DMS114 treated with DMSO at 0.1 percent for 48 hours (cell line): ENCODE results near the gene RGS19.

Experiments
- DNase-seq: peaks from one replicate; lab custom pipeline; 2025; ENCODE audit not compliant: unreplicated experiment; lab: John Stamatoyannopoulos, UW

Gene RGS19

DNA sequence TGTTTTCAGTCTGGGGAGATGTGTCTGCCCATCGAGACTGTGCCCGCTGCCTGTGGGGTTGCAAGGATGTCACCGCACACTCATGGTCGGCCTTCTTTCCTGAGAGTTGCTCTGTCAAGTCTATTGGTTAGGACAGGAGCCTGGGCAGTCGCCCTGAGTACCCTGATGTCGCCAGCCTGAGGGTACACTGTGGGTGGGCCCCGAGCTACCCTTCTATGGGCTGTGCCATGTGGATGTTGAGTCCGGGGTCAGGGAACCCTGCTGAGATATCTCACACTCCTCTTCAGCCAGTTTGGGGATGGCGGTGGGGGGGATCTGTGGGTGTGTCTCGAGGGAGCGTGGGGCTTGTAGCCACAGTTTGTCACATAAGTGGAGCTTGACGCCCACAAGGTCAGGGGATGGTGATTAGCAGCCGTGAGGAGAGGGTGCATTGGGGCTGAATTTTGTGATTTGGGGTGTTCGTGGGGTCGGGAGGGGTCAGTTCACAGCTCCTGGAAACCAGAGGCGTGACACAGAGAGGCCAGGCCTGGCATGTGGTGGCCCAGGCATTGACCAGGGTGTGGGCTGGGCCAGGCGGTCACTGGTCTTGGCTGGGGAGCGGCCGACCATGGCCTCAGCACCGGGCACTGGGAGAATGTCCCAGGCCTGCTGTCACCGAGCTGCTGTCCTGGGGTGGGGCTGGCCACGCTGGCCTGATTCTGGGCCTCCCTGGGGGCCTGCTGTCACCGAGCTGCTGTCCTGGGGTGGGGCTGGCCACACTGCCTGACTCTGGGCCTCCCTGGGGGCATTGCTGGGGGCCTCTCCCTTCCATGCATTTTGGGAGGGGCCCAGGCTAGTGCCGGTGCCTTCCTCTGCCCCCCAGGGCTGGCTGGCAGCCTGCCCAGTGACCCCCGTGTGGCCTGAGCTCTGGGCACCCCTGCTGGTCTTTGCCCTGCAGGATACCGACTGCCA, 29.7 kb upstream of the RGS19 start:
- no peak for DNase-seq

DNA sequence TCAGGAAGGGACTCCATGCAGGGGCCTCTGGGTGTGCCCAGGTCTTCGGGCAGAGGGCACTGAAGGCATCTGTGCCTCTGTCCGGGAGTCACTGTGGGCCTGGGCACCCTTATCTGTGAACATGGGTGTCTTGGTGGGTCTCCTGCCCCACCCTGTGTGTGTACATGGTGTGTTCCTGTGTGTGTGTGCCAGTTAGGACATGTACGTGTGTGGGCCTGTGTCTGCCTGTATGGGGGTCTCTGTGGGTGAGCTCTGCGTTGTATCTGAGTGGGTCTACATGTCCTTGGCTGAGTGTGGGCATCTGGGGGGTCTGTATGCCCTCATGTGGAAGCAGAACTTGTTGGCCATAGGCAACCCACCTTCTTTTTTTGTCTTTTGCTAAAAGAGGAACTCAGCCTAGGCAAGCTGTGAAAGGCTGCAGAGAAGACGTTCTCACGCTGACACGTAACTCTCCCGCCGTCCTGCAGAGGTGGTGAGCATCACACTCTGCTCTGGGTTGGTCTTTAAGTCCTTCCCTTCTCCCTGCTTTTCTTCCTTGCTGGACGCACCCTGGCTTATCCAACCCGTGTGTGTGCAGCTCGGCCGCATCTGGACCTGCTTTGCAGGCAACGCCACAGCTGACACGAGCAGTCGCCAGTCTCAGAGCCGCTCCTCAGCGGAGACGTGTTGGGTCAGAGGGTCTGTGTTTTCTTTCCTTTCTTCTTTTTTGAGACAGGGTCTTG, 28.6 kb upstream of the RGS19 start:
- no peak for DNase-seq

GRCh38 chr20:64106981-64107735, 27.8 kb upstream of the RGS19 start, which contains the start of gene NPBWR2:
Gene NPBWR2 (minus strand): TSS chr20:64107565. CDS start chr20:64106831, 734 bp downstream.
- no peak for DNase-seq

- no peak for DNase-seq
These were observed 27.2 kb upstream of the RGS19 start for GRCh38 chr20:64106435-64106961.

- no peak for DNase-seq
These were observed 26.6 kb upstream of the RGS19 start for GRCh38 chr20:64105846-64106434.

- no peak for DNase-seq
These were observed 25.5 kb upstream of the RGS19 start for GRCh38 chr20:64104667-64105451.

GRCh38 chr20:64103871-64104666, 24.8 kb upstream of the RGS19 start:
- no peak for DNase-seq

GRCh38 chr20:64102647-64103354, 23.5 kb upstream of the RGS19 start:
- DNase-seq = no peak

DNA sequence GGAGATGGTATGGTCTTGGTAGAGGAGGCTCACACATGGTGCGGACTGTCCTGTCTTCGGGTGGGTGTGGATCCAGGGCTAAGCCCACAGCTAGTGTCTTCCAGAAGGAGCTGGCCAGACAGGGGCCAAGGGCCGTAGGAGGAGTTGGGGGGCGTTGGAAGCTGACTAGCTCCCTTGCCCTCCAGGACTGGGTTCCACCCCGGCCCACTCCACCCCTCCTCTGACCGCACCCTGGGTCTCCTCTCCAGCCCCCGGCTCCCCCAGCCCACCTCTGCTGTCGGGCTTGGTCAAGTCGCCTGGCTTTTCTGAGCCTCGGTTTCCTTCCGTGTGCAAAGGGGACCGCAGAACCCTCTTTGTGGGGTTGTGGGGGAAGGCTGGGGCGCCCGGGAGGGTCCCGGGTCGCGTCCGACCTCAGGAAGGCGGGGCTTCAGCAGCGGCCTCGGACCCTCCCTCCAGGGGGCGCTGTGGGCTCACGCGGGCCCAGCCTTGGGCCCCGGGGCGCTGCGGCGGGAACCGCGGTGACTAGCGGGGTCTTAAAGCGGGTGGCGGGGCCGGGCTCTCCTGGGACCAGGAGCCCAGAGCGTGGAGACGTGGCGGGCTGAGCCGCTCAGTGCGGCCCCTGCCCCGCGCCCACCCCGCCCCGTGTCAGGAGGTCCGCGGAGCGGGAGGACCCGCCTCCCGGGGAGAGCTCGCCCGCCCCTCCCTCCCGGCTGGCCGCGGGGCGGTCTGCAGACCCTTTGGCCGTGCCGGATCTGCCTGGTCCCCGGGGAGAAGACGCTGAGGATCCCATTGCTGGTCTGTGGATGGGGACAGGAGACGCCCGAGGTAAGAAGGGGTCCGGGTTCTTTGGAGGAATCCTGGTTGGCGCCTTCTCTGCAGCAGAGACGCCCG, 22.7 kb upstream of the RGS19 start:
- DNase-seq = peak; percentile 12

- no peak for DNase-seq
These were observed 21.8 kb upstream of the RGS19 start for GRCh38 chr20:64100946-64101688.

DNA sequence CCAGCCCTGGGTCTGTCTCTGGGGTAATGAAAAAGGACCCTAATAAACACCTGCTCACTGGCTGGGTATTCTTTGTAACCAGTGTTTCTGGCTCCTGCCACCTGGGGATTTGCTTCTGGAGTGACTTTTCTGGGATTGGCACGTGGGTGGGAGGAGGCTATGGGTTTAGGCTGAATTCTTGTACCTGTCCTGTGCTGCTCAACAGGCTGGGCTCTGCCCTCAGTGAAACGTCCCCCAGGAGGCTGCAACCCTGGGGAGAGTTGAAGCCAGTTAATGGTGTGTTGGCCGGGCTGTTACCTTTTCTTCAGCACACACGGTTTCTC, 21.2 kb upstream of the RGS19 start:
- no peak for DNase-seq

GRCh38 chr20:64099880-64100565, 20.7 kb upstream of the RGS19 start:
- no peak for DNase-seq

DNA sequence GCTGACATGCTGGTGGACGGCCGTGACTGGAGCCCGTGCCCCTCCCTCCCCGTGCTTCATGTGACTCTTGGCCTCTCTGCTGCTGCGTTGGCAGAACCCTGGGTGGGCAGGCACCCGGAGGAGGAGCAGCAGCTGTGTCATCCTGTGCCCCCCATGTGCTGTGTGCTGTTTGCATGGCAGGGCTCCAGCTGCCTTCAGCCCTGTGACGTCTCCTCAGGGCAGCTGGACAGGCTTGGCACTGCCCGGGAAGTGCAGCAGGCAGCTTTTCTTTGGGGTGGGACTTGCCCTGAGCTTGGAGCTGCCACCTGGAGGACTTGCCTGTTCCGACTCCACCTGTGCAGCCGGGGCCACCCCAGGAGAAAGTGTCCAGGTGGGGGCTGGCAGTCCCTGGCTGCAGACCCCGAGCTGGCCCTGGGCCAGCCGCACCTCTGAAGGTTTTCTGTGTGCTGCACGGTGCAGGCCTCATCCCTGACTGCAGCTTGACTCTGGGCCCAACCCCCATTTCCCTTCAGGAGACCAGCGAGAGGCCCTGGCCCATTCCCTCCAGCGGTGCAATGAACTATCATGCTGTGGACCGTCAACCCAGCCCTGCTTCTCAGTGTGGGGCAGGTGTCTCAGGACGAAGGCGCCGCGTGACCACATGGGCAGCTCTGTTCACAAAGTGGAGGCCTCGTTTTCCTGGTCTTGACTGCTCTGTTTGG, 19.9 kb upstream of the RGS19 start:
- no peak for DNase-seq

DNA sequence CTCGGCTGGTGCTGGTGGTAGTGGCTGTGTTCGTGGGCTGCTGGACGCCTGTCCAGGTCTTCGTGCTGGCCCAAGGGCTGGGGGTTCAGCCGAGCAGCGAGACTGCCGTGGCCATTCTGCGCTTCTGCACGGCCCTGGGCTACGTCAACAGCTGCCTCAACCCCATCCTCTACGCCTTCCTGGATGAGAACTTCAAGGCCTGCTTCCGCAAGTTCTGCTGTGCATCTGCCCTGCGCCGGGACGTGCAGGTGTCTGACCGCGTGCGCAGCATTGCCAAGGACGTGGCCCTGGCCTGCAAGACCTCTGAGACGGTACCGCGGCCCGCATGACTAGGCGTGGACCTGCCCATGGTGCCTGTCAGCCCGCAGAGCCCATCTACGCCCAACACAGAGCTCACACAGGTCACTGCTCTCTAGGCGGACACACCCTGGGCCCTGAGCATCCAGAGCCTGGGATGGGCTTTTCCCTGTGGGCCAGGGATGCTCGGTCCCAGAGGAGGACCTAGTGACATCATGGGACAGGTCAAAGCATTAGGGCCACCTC, 19.2 kb upstream of the RGS19 start:
- no peak for DNase-seq

- DNase-seq = no peak
These were observed 17.2 kb upstream of the RGS19 start for GRCh38 chr20:64096535-64096934.

DNA sequence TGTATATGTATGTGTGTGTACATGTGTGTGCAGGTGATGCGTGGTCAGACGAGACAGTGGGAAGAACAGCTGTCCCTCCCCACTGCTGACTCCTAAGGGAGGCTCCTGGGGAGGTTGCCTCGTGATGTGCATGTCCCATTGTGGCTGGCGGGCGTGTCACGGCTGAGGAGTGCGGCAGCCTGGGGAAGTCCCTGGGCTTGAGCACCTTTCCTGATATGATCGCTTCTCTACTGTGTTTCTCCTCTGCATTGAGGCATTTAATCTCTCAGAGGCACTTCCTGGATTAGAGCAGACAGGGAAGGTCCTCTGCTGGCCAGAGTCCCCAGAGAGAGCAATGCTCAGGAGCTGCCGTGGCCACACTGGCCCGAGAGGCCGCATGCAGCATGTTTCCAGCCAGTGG, 16.6 kb upstream of the RGS19 start:
- DNase-seq = no peak
